Measurements from ENCODE around the gene SLC37A1. TPM values are rescaled to one million over a fixed set of nuclear protein-coding genes. Genes with fewer than 3 reads are reported as not detected.

Gene SLC37A1
- total and polyA plus RNA-seq, 12 donors: 1.8 to 13.2 (median 5.5) TPM

DNA sequence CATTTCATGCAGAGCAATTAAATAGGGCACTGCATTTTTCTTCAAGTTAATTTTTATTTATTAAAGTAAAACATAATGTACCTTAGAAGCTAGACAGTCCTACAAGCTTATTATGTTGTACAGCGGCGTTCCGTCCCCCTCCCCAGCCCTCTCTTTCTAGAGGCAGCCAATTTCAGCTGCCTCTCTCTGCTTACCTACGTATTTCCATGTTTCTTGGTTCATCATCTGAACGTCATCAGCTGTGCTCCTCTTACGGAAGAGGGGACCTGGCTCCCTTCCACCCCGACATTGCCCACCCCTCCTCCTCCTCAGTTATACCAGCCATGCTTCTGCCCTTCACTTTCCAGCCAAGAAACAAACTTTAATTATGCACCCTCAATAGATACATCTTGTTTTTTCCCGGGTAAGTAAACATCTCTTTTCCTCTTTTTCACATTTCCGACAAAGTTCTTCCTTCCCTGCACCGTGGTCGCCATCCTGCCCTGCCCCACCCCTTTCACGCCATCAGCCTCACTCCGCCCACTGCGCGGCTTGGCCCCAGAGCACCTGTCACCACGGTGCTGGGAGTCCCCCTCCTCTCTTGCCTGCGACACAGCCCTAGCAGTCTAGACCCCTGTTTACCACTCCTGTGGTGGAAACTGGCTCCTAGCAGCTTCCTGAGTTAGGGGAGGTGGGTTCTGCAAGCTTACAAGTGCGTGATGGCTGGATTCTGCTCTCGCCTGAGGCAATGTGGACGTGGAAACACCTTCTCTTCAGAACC is 57.9 kb downstream of the SLC37A1 start:
- ATAC-seq (no peak), DNase-seq (no peak)
- Histone ChIP-seq H3K4me3 (no peak overlapping the region), H3K9me3 (peaks cover 0 to 11% (median 4%) of the 10 kb centered on the region in 11 donors), H3K4me1 (no peaks in the 10 kb centered on the region), H3K36me3 (peaks cover 0 to 88% (median 13%) of the 10 kb centered on the region in 9 donors), H3K27ac (no peak overlapping the region), H3K27me3 (no peaks in the 10 kb centered on the region)
- intact Hi-C loops (cut with DNase I): loop anchor here in 1 of 10 donors (10.0 kb wide), 1 partner anchor 57 kb away; the partner anchor contains the start of gene SLC37A1
- no peak for TF ChIP-seq CTCF (IDR thresholded peaks at IDR 0.05)
- 88 to 89% methylated on average over 20 of the region's 20 CpGs for WGBS, 2 donors

- no peak overlapping the region for H3K27ac ChIP-seq
- peaks cover 0 to 76% (median 14%) of the 10 kb centered on the region in 9 donors for H3K36me3 ChIP-seq
- DNase-seq (no peak), ATAC-seq (no peak)
- TF ChIP-seq CTCF (IDR thresholded peaks at IDR 0.05): no peak
- no peaks in the 10 kb centered on the region for H3K27me3 ChIP-seq
- peaks cover 0 to 19% (median 11%) of the 10 kb centered on the region in 11 donors for H3K9me3 ChIP-seq
- WGBS, 2 donors: 85 to 92% methylated on average over 12 of the region's 12 CpGs
- H3K4me1 ChIP-seq: no peaks in the 10 kb centered on the region
- no peak overlapping the region for H3K4me3 ChIP-seq
- intact Hi-C loops (cut with DNase I): loop anchor here in 1 of 10 donors (10.0 kb wide), 1 partner anchor 58 kb away; the partner anchor contains the start of gene SLC37A1
These were observed 59.3 kb downstream of the SLC37A1 start for GRCh38 chr21:42572906-42573495.

DNA sequence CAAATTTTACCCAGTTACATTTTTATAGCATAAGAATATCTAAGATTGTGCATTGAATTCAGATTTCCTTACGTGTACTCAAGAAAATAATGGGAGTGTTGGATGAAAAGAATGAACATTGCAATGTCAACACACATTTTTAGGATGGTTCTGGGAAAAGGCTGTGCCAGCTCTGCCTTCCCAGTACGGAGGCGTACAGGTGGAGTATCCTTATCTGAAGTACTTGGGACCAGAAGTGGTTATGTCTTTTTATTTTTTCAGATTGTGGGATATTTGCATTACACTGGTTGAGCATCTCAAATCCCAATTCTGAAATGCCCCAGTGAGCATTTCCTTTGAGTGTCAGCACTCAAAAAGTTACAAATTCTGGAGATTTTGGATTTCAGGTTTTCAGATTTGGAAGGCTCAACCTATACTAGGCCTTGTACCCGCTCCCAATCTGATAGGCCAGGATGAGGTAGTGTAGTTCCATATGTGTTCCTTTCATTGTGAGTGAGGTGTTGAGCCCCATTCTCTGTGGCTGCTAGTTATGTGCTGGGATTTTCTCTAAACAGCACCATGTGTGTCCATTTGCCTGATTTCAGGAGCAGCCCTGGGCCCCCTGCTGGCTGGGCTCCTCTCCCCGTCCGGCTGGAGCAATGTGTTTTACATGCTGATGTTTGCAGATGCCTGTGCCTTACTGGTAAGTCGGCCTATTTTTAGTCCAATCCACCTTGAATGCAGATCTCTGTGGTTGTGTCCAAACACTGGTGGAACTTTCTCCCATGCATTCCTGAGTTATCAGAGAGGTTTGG is 60.8 kb downstream of the SLC37A1 start:
- no peaks in the 10 kb centered on the region for H3K27me3 ChIP-seq
- no peak overlapping the region for H3K27ac ChIP-seq
- TF ChIP-seq CTCF (IDR thresholded peaks at IDR 0.05): peak in 6 of 9 donors; percentile 7 to 33 (median 20)
- H3K36me3 ChIP-seq: peaks cover 0 to 69% (median 14%) of the 10 kb centered on the region in 9 donors
- H3K4me1 ChIP-seq: peaks cover 0 to 6% (median 0%) of the 10 kb centered on the region in 9 donors
- H3K9me3 ChIP-seq: peaks cover 0 to 19% (median 11%) of the 10 kb centered on the region in 11 donors
- no peak for ATAC-seq
- intact Hi-C loops (cut with DNase I): loop anchor here in 1 of 10 donors (10.0 kb wide), 1 partner anchor 60 kb away; the partner anchor contains the start of gene SLC37A1
- 80 to 86% methylated on average over 7 of the region's 7 CpGs for WGBS, 2 donors
- no peak overlapping the region for H3K4me3 ChIP-seq
- no peak for DNase-seq

- Histone ChIP-seq H3K36me3 (peaks cover 0 to 64% (median 14%) of the 10 kb centered on the region in 9 donors), H3K4me3 (no peak overlapping the region), H3K4me1 (peaks cover 0 to 6% (median 0%) of the 10 kb centered on the region in 9 donors), H3K9me3 (peaks cover 0 to 19% (median 11%) of the 10 kb centered on the region in 11 donors), H3K27me3 (no peaks in the 10 kb centered on the region), H3K27ac (no peak overlapping the region)
- 87 to 95% methylated on average over 8 of the region's 8 CpGs for WGBS, 2 donors
- intact Hi-C loops (cut with DNase I): loop anchor here in 1 of 10 donors (10.0 kb wide), 1 partner anchor 60 kb away; the partner anchor contains the start of gene SLC37A1
- ATAC-seq (no peak), DNase-seq (no peak)
- no peak for TF ChIP-seq CTCF (IDR thresholded peaks at IDR 0.05)
These were observed 61.5 kb downstream of the SLC37A1 start for GRCh38 chr21:42575111-42575510.
